Measurements from ENCODE around the gene IL20.

IL20 gene

GRCh38 chr1:206905295-206906164, 40.1 kb downstream of the IL20 start:
- no peak for DNase-seq

- no peak for DNase-seq
Measured at GRCh38 chr1:206907304-206907991, 42.0 kb downstream of the IL20 start.

DNA sequence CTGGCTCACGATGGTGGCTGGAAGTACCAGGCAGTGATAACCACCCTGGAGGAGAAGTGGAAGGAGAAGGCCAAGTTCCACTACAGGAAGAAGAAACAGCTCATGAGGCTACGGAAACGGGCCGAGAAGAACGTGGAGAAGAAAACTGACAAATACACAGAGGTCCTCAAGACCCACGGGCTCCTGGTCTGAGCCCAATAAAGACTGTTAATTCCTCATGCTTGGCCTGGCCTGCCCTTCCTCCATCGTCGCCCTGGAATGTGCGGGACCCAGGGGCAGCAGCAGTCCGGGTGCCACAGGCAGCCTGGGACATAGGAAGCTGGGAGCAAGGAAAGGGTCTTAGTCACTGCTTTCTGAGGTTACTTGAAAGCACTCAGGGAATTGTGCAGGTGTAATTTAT, 42.6 kb downstream of the IL20 start:
- no peak for DNase-seq

GRCh38 chr1:206909161-206909882, 43.9 kb downstream of the IL20 start:
- DNase-seq, result peak; percentile 68

DNA sequence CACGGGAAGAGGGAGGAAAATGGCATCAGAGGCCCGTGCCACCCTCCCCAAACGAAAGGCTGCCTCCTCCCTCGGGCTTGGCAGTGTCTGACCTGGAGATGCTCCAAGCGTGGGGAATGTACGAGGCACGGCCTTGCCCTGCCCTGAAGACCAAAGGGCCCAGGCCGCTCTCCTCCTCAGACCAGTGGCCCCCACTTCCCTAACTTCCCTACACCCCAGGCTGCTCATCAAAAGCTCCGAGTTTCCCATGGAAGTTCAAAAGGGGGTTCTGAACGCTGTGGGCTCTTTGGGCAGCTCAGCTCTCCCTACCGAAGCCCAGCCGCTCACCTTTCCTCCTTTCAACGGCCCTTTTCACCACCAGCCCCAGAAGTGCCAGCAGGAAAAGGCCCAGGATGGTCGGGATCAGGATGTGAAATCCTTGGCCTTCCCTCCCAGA, 44.5 kb downstream of the IL20 start:
- DNase-seq, result no peak

GRCh38 chr1:206911064-206911663, 45.7 kb downstream of the IL20 start:
- DNase-seq, result peak; percentile 20

GRCh38 chr1:206912445-206913095, 47.1 kb downstream of the IL20 start:
- DNase-seq, result peak; percentile 62

GRCh38 chr1:206913766-206914537, 48.5 kb downstream of the IL20 start:
- no peak for DNase-seq

- no peak for DNase-seq
Measured at GRCh38 chr1:206915030-206915735, 49.8 kb downstream of the IL20 start.

GRCh38 chr1:206916000-206916709, 50.7 kb downstream of the IL20 start:
- no peak for DNase-seq

DNA sequence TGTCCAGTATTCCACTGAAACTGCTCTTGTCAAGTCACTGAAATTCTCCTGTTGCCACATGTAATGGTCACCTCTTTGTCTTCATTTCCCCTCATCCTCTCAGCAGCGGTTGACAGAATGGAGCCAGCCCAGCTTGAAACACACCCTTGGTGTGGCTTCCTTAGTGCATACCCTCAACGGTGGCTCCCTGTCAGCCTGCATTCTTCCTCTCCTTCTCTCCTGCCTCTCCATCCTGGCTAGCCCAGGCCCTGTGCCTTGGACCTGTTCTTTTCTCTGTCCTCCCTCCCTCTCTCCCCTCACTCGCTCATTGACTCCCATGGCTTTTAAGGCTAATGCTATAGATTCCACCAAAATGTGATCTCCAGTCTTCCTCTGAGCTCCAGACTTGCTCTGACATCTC, 52.7 kb downstream of the IL20 start:
- DNase-seq, result no peak

Data from NCI-H2029 treated with DMSO at 0.1 percent for 48 hours (cell line).